B cell (primary cell): Measurements from ENCODE around the gene ERC2. TPM values are rescaled to one million over a fixed set of nuclear protein-coding genes. Genes with fewer than 3 reads are reported as not detected.

Experiments
- ATAC-seq: fragments of 200-7000 bp; cut with Tn5 transposase; one replicate; pipeline ENCODE4 v1.10.0; 2021; ENCODE audit warnings: low read depth, mild to moderate bottlenecking, moderate number of reproducible peaks, moderate library complexity
- CTCF ChIA-PET: fragments of 350-600 bp; sonication (Branson Sonifier 250); formaldehyde crosslinking; loops from one replicate; lab custom pipeline; 2021; ENCODE audit warnings: antibody characterized with exemption, inconsistent platforms; lab: Charles Lee
- POLR2A ChIA-PET: fragments of 350-600 bp; sonication (Branson Sonifier 250); formaldehyde crosslinking; loops from one replicate; lab custom pipeline; 2021; ENCODE audit warnings: antibody characterized with exemption; lab: Charles Lee
- DNase-seq: peaks from one replicate; pipeline ENCODE4 v3.0.0; 2013
- H2AFZ ChIP-seq: 2 replicates; pipeline ENCODE4 v1.6.1; 2012; ENCODE audit warnings: mild to moderate bottlenecking, low read depth, low read length; ENCODE audit not compliant: insufficient read depth, poor library complexity, severe bottlenecking
- H3K27ac ChIP-seq, 2 donors: 1 replicate in 1 of 2; 2 replicates in 1 of 2; pipeline ENCODE4 v1.5.1; 2012 to 2013; ENCODE audit warnings: low read length in 2 of 2, mild to moderate bottlenecking in 2 of 2, moderate library complexity in 1 of 2
- H3K27me3 ChIP-seq, 4 experiments: fragments of 200-600 bp in 1 of 4; sonication (generic) in 1 of 4; replicated peaks in 1 of 4; 1 replicate in 2 of 4; 2 replicates in 2 of 4; pipeline versions ENCODE4 v1.6.1 to v1.7.0; 2013 to 2016; ENCODE audit warnings: low read length in 3 of 4, mild to moderate bottlenecking in 2 of 4, mixed read lengths in 1 of 4, moderate library complexity in 1 of 4; ENCODE audit not compliant: insufficient read depth in 4 of 4, control insufficient read depth in 3 of 4; ENCODE audit errors: control extremely low read depth in 1 of 4
- H3K36me3 ChIP-seq, 2 experiments: replicated peaks in 1 of 2; 1 replicate in 1 of 2; 2 replicates in 1 of 2; pipeline versions ENCODE4 v1.6.1 to v1.7.1; 2013; ENCODE audit warnings: low read length in 1 of 2; ENCODE audit not compliant: insufficient read depth in 2 of 2, control insufficient read depth in 1 of 2; ENCODE audit errors: control extremely low read depth in 1 of 2, extremely low read depth in 1 of 2
- H3K4me1 ChIP-seq, 2 donors: fragments of 200-600 bp in 1 of 2; sonication (generic) in 1 of 2; 1 replicate in 1 of 2; 2 replicates in 1 of 2; pipeline versions ENCODE4 v1.5.1 to v1.6.1; 2013 to 2017; ENCODE audit warnings: low read length in 2 of 2; ENCODE audit not compliant: control insufficient read depth in 2 of 2, insufficient read depth in 2 of 2
- H3K4me2 ChIP-seq: replicated peaks from 2 replicates; pipeline ENCODE3; 2012; ENCODE audit warnings: mild to moderate bottlenecking, low read depth, low read length; ENCODE audit not compliant: poor library complexity, severe bottlenecking
- H3K4me3 ChIP-seq, 5 experiments: fragments of 200-600 bp in 1 of 5; sonication (generic) in 1 of 5; 1 replicate in 3 of 5; 2 replicates in 2 of 5; pipeline versions ENCODE4 v1.5.1 to v1.7.0; 2011 to 2016; ENCODE audit warnings: low read length in 4 of 5, mild to moderate bottlenecking in 4 of 5, low read depth in 2 of 5, control low read depth in 1 of 5, moderate library complexity in 1 of 5; ENCODE audit not compliant: insufficient read depth in 1 of 5; ENCODE audit errors: control extremely low read depth in 1 of 5, extremely low read depth in 1 of 5
- H3K79me2 ChIP-seq: fragments of 200-600 bp; sonication (generic); one replicate; pipeline ENCODE4 v1.6.0; 2016; ENCODE audit warnings: low read length; ENCODE audit not compliant: control insufficient read depth, insufficient read depth
- H3K9ac ChIP-seq: fragments of 200-600 bp; sonication (generic); 2 replicates; pipeline ENCODE4 v1.6.1; 2017; ENCODE audit warnings: mild to moderate bottlenecking, low read length, moderate library complexity
- H3K9me3 ChIP-seq, 3 donors: one replicate each; pipeline versions ENCODE4 v1.6.1 to v1.7.1; 2013; ENCODE audit warnings: low read length in 2 of 3; ENCODE audit not compliant: control insufficient read depth in 2 of 3, insufficient read depth in 1 of 3; ENCODE audit errors: control extremely low read depth in 1 of 3
- H4K20me1 ChIP-seq: 2 replicates; pipeline ENCODE4 v1.6.0; 2012; ENCODE audit warnings: mild to moderate bottlenecking, low read length; ENCODE audit not compliant: insufficient read depth, control insufficient read depth, poor library complexity, severe bottlenecking
- H3K27ac Mint-ChIP-seq: one replicate; pipeline ENCODE4 v1.8.0; 2021; ENCODE audit warnings: mixed read lengths
- H3K27me3 Mint-ChIP-seq: one replicate; pipeline ENCODE4 v1.8.0; 2021; ENCODE audit warnings: mixed read lengths
- H3K4me1 Mint-ChIP-seq: one replicate; pipeline ENCODE4 v1.8.0; 2021; ENCODE audit warnings: mixed read lengths
- H3K4me3 Mint-ChIP-seq: one replicate; pipeline ENCODE4 v1.8.0; 2021; ENCODE audit warnings: mixed read lengths
- H3K9me3 Mint-ChIP-seq: one replicate; pipeline ENCODE4 v1.8.0; 2022; ENCODE audit warnings: mixed read lengths; ENCODE audit not compliant: insufficient read depth
- CTCF ChIP-seq: fragments of 200-600 bp; IDR thresholded peaks from one replicate; pipeline ENCODE4 v1.8.0; 2022; ENCODE audit warnings: antibody characterized with exemption, mild to moderate bottlenecking
- EZH2 ChIP-seq: IDR thresholded peaks from 2 replicates; pipeline ENCODE4 v1.6.1; 2012; ENCODE audit warnings: borderline replicate concordance, low read depth, mild to moderate bottlenecking, moderate library complexity, low read length; ENCODE audit not compliant: insufficient read depth, poor library complexity, severe bottlenecking
- WGBS: methylation state at CpG from one replicate; pipeline ENCODE4 v1.1.5; 2013; ENCODE audit warnings: missing lambda C conversion rate; ENCODE audit not compliant: insufficient coverage; 5-methylcytosine and 5-hydroxymethylcytosine counted together
- intact Hi-C: fragments of 100-400 bp; cut with micrococcal nuclease; formaldehyde crosslinking; loops from one replicate; pipeline ENCODE4 v1.10.0; 2022
- polyA plus RNA-seq: library from polyadenylated mRNA; depleted of rRNA; stranded (reverse); fragments of >200 nt; gene quantifications from 2 replicates; pipeline ENCODE4 v1.2.3, GENCODE V29; 2012
- total RNA-seq, 2 donors: library from RNA; stranded (reverse); fragments of 120-200 nt in 1 of 2; gene quantifications; 1 replicate in 1 of 2; 2 replicates in 1 of 2; pipeline versions ENCODE4 v1.2.3 to v1.2.4, GENCODE V29; 2013 to 2022

Gene ERC2
- total and polyA plus RNA-seq, 2 donors (not counting 1 experiment from before 2014, with no cell fraction given): not detected

GRCh38 chr3:56012721-56013120, 455.5 kb downstream of the ERC2 start:
- H3K27me3 Mint-ChIP-seq: no peaks in the 10 kb centered on the region
- intact Hi-C loops: no loop called here
- H3K27ac Mint-ChIP-seq: no peak overlapping the region
- H3K4me3 ChIP-seq: no peak overlapping the region
- WGBS: 100% methylated on average over 1 of the region's 4 CpGs
- no peak overlapping the region for H3K27ac ChIP-seq
- no peak overlapping the region for H3K9ac ChIP-seq
- no peaks in the 10 kb centered on the region for H3K4me1 ChIP-seq
- CTCF ChIA-PET: no interaction called here
- DNase-seq (no peak), ATAC-seq (no peak)
- no peak overlapping the region for H3K4me2 ChIP-seq
- no peaks in the 10 kb centered on the region for H3K9me3 Mint-ChIP-seq
- no peak overlapping the region for H3K4me3 Mint-ChIP-seq
- POLR2A ChIA-PET: no interaction called here
- no peaks in the 10 kb centered on the region for H4K20me1 ChIP-seq
- H3K27me3 ChIP-seq: no peaks in the 10 kb centered on the region
- TF ChIP-seq CTCF (no peak), EZH2 (no peak)
- no peaks in the 10 kb centered on the region for H3K9me3 ChIP-seq
- no peak overlapping the region for H2AFZ ChIP-seq
- H3K36me3 ChIP-seq: no peaks in the 10 kb centered on the region
- H3K79me2 ChIP-seq: no peaks in the 10 kb centered on the region
- H3K4me1 Mint-ChIP-seq: no peaks in the 10 kb centered on the region

- TF ChIP-seq CTCF (no peak), EZH2 (no peak)
- POLR2A ChIA-PET: no interaction called here
- no peaks in the 10 kb centered on the region for H4K20me1 ChIP-seq
- H3K36me3 ChIP-seq: no peaks in the 10 kb centered on the region
- H3K9ac ChIP-seq: no peak overlapping the region
- no peak overlapping the region for H2AFZ ChIP-seq
- DNase-seq: no peak
- no peak for ATAC-seq
- H3K4me3 Mint-ChIP-seq: no peak overlapping the region
- H3K27me3 Mint-ChIP-seq: no peaks in the 10 kb centered on the region
- H3K4me3 ChIP-seq: no peak overlapping the region
- no peak overlapping the region for H3K4me2 ChIP-seq
- H3K4me1 ChIP-seq: no peaks in the 10 kb centered on the region
- H3K27me3 ChIP-seq: no peaks in the 10 kb centered on the region
- CTCF ChIA-PET: no interaction called here
- H3K9me3 Mint-ChIP-seq: no peaks in the 10 kb centered on the region
- H3K79me2 ChIP-seq: no peaks in the 10 kb centered on the region
- no peaks in the 10 kb centered on the region for H3K9me3 ChIP-seq
- H3K27ac ChIP-seq: no peak overlapping the region
- intact Hi-C loops: no loop called here
- no peak overlapping the region for H3K27ac Mint-ChIP-seq
- WGBS: no CpG with 5 or more reads among the region's 6 CpGs
- H3K4me1 Mint-ChIP-seq: no peaks in the 10 kb centered on the region
Measured at GRCh38 chr3:56005196-56005805, 463.0 kb downstream of the ERC2 start.
